Measurements from ENCODE around the gene TEC.

The TEC gene

GRCh38 chr4:48163746-48164145, 105.9 kb downstream of the TEC start:
- DNase-seq (ENCODE audit: low read depth), result no peak

- no peak for DNase-seq (ENCODE audit: low read depth)
These were observed 107.5 kb downstream of the TEC start for GRCh38 chr4:48162162-48162561.

GRCh38 chr4:48157271-48157670, 112.4 kb downstream of the TEC start:
- no peak for DNase-seq (ENCODE audit: low read depth)

- no peak for DNase-seq (ENCODE audit: low read depth)
These were observed 113.2 kb downstream of the TEC start for GRCh38 chr4:48156423-48156822.

- DNase-seq (ENCODE audit: low read depth), result no peak
These were observed 115.7 kb downstream of the TEC start for GRCh38 chr4:48153791-48154550.

GRCh38 chr4:48152259-48152658, 117.4 kb downstream of the TEC start:
- DNase-seq (ENCODE audit: low read depth), result no peak

GRCh38 chr4:48149827-48150370, 119.7 kb downstream of the TEC start:
- no peak for DNase-seq (ENCODE audit: low read depth)

GRCh38 chr4:48147621-48148020, 122.0 kb downstream of the TEC start:
- DNase-seq (ENCODE audit: low read depth), result no peak

- DNase-seq (ENCODE audit: low read depth), result no peak
These were observed 128.6 kb downstream of the TEC start for GRCh38 chr4:48141048-48141447.

- no peak for DNase-seq (ENCODE audit: low read depth)
These were observed 129.9 kb downstream of the TEC start for GRCh38 chr4:48139691-48140090.

GRCh38 chr4:48138936-48139335, 130.7 kb downstream of the TEC start:
- no peak for DNase-seq (ENCODE audit: low read depth)

GRCh38 chr4:48138511-48138910, 131.1 kb downstream of the TEC start:
- no peak for DNase-seq (ENCODE audit: low read depth)

GRCh38 chr4:48137846-48138245, 131.8 kb downstream of the TEC start:
- no peak for DNase-seq (ENCODE audit: low read depth)

- no peak for DNase-seq (ENCODE audit: low read depth)
These were observed 135.6 kb downstream of the TEC start, which contains the start of gene TXK for GRCh38 chr4:48134081-48134480. TXK (minus strand) TSS chr4:48134250; CDS start chr4:48134170, 80 bp downstream.

- no peak for DNase-seq (ENCODE audit: low read depth)
These were observed 136.0 kb downstream of the TEC start for GRCh38 chr4:48133669-48134068.

GRCh38 chr4:48131736-48132135, 137.9 kb downstream of the TEC start:
- no peak for DNase-seq (ENCODE audit: low read depth)

GRCh38 chr4:48130100-48130499, 139.5 kb downstream of the TEC start:
- DNase-seq (ENCODE audit: low read depth), result no peak

- no peak for DNase-seq (ENCODE audit: low read depth)
These were observed 140.2 kb downstream of the TEC start for GRCh38 chr4:48129307-48130014.

GRCh38 chr4:48127682-48128404, 141.8 kb downstream of the TEC start:
- peak; percentile 37 for DNase-seq (ENCODE audit: low read depth)

- DNase-seq (ENCODE audit: low read depth), result no peak
These were observed 142.4 kb downstream of the TEC start for GRCh38 chr4:48127231-48127630.

- no peak for DNase-seq (ENCODE audit: low read depth)
These were observed 143.0 kb downstream of the TEC start for GRCh38 chr4:48126621-48127020.

GRCh38 chr4:48124870-48125269, 144.8 kb downstream of the TEC start:
- no peak for DNase-seq (ENCODE audit: low read depth)

GRCh38 chr4:48122756-48123155, 146.9 kb downstream of the TEC start:
- DNase-seq (ENCODE audit: low read depth), result no peak

All from stimulated activated CD8-positive, alpha-beta memory T cell treated with anti-CD3 and anti-CD28 coated beads, Interleukin-7, amount 100 ng/mL, for 24 hours (primary cell).